SK-N-SH (cell line): ENCODE results near the gene SMAD3.

Experiments used
- EP300 ChIP-seq, 2 experiments: IDR thresholded peaks; 2 replicates each; pipeline versions ENCODE4 v1.4.0 to v1.6.1; 2012; ENCODE audit warnings: borderline replicate concordance in 1 of 2, low read depth in 1 of 2, low read length in 1 of 2
- RAD21 ChIP-seq: IDR thresholded peaks from 2 replicates; pipeline ENCODE4 v1.6.1; 2012; ENCODE audit warnings: mild to moderate bottlenecking, low read length
- SIN3A ChIP-seq: IDR thresholded peaks from 2 replicates; pipeline ENCODE4 v1.6.1; 2012; ENCODE audit warnings: low read depth, mild to moderate bottlenecking, low read length, moderate library complexity, borderline replicate concordance
- TAF1 ChIP-seq: IDR thresholded peaks from 2 replicates; pipeline ENCODE4 v1.6.1; 2012; ENCODE audit warnings: low read depth, mild to moderate bottlenecking, low read length, moderate library complexity, borderline replicate concordance
- TEAD4 ChIP-seq: IDR thresholded peaks from 2 replicates; pipeline ENCODE4 v1.4.0; 2012; ENCODE audit warnings: mild to moderate bottlenecking, borderline replicate concordance; ENCODE audit not compliant: insufficient read depth
- TF ChIP-seq, protein P1 (sequence below): fragments of 200-600 bp; sonication (generic); IDR thresholded peaks from 2 replicates; pipeline ENCODE4 v1.6.1; 2017; ENCODE audit warnings: antibody characterized with exemption, mild to moderate bottlenecking, moderate library complexity
- TF ChIP-seq, protein P2 (sequence below): IDR thresholded peaks from 2 replicates; pipeline ENCODE4 v1.6.1; 2012; ENCODE audit warnings: mild to moderate bottlenecking, low read depth, low read length, moderate library complexity

DNA sequence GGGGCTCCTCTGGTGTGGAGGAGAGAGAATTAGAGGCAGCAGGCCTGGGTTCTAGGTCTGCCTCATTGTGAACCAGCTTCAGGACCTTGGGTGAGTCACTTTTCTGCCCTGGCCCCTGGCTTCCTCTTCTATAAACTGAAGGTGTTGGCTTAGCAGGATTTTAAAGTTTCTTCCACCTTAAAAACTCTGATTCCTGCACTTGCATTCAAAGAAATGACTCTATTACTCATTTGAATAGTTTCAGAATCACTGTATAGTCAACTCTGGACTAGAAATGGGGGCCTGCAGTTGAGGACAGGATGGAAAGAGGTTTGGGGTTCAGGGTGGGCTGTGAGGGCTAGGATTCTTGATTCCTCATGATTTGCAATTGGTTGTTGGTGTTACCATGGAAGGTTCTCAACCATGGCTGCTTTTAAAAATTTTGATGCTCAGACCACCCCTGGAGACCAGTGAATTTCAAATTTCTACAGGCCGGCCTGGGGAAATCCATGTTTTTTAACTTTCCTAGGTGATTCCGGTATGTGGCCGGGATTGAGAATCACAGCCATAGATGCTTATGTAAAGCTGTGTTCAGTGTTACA, 19.9 kb downstream of the SMAD3 start:
- TF ChIP-seq, protein P1, sequence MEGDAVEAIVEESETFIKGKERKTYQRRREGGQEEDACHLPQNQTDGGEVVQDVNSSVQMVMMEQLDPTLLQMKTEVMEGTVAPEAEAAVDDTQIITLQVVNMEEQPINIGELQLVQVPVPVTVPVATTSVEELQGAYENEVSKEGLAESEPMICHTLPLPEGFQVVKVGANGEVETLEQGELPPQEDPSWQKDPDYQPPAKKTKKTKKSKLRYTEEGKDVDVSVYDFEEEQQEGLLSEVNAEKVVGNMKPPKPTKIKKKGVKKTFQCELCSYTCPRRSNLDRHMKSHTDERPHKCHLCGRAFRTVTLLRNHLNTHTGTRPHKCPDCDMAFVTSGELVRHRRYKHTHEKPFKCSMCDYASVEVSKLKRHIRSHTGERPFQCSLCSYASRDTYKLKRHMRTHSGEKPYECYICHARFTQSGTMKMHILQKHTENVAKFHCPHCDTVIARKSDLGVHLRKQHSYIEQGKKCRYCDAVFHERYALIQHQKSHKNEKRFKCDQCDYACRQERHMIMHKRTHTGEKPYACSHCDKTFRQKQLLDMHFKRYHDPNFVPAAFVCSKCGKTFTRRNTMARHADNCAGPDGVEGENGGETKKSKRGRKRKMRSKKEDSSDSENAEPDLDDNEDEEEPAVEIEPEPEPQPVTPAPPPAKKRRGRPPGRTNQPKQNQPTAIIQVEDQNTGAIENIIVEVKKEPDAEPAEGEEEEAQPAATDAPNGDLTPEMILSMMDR = no peak
- no peak for TF ChIP-seq SIN3A
- no peak for TF ChIP-seq TEAD4
- no peak for TF ChIP-seq EP300 (IDR thresholded peaks at IDR 0.05; ENCODE audit: borderline replicate concordance in 1 of 2, low read depth in 1 of 2, low read length in 1 of 2)
- TF ChIP-seq TAF1 = no peak
- TF ChIP-seq, protein P2, sequence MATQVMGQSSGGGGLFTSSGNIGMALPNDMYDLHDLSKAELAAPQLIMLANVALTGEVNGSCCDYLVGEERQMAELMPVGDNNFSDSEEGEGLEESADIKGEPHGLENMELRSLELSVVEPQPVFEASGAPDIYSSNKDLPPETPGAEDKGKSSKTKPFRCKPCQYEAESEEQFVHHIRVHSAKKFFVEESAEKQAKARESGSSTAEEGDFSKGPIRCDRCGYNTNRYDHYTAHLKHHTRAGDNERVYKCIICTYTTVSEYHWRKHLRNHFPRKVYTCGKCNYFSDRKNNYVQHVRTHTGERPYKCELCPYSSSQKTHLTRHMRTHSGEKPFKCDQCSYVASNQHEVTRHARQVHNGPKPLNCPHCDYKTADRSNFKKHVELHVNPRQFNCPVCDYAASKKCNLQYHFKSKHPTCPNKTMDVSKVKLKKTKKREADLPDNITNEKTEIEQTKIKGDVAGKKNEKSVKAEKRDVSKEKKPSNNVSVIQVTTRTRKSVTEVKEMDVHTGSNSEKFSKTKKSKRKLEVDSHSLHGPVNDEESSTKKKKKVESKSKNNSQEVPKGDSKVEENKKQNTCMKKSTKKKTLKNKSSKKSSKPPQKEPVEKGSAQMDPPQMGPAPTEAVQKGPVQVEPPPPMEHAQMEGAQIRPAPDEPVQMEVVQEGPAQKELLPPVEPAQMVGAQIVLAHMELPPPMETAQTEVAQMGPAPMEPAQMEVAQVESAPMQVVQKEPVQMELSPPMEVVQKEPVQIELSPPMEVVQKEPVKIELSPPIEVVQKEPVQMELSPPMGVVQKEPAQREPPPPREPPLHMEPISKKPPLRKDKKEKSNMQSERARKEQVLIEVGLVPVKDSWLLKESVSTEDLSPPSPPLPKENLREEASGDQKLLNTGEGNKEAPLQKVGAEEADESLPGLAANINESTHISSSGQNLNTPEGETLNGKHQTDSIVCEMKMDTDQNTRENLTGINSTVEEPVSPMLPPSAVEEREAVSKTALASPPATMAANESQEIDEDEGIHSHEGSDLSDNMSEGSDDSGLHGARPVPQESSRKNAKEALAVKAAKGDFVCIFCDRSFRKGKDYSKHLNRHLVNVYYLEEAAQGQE = no peak
- no peak for TF ChIP-seq RAD21
